ENCODE results near the gene DCHS2.

- TF ChIP-seq CTCF (IDR thresholded peaks at IDR 0.05) (no peak), ZFX (IDR thresholded peaks at IDR 0.05; ENCODE audit: borderline replicate concordance) (no peak)
Measured at GRCh38 chr4:154361450-154361849, 130.1 kb downstream of the DCHS2 start.
